Kidney (tissue), 14 donors: Measurements from ENCODE around the gene SOX1. TPM values are rescaled to one million over a fixed set of nuclear protein-coding genes. Genes with fewer than 3 reads are reported as not detected.
A peak's percentile ranks its signal among the peaks of the same experiment; 100 is the strongest.

Experiments
- DNase-seq, 5 donors: peaks; one replicate each; pipeline ENCODE4 v3.0.0-alpha.2; 2013 to 2020
- FAIRE-seq: peaks from 2 replicates; lab custom pipeline; 2012; peaks lifted over from hg19 to GRCh38; lab: Jason Lieb, UNC
- H3K27ac ChIP-seq, 2 donors: one replicate each; pipeline ENCODE4 v1.7.0; 2013; ENCODE audit warnings: low read depth in 2 of 2, low read length in 2 of 2, inconsistent platforms in 1 of 2
- H3K27me3 ChIP-seq: one replicate; pipeline ENCODE4 v1.7.1; 2013; ENCODE audit warnings: low read length, inconsistent platforms; ENCODE audit not compliant: control insufficient read depth, insufficient read depth
- H3K36me3 ChIP-seq, 3 donors: one replicate each; pipeline versions ENCODE4 v1.7.0 to v1.7.1; 2013; ENCODE audit warnings: low read length in 3 of 3, control low read depth in 1 of 3, inconsistent platforms in 1 of 3; ENCODE audit not compliant: insufficient read depth in 3 of 3, control insufficient read depth in 2 of 3
- H3K4me1 ChIP-seq, 3 donors: one replicate each; pipeline versions ENCODE4 v1.7.0 to v1.7.1; 2013; ENCODE audit warnings: low read length in 3 of 3, inconsistent platforms in 1 of 3, low read depth in 1 of 3; ENCODE audit not compliant: control insufficient read depth in 2 of 3, insufficient read depth in 2 of 3
- H3K4me3 ChIP-seq, 3 donors: one replicate each; pipeline versions ENCODE4 v1.7.0 to v1.8.1; 2013; ENCODE audit warnings: low read length in 3 of 3, control low read depth in 1 of 3, inconsistent platforms in 1 of 3
- H3K9ac ChIP-seq, 3 donors: one replicate each; pipeline versions ENCODE4 v1.7.0 to v1.7.1; 2013; ENCODE audit warnings: low read length in 3 of 3, control low read depth in 1 of 3, inconsistent platforms in 1 of 3
- H3K9me3 ChIP-seq, 3 donors: one replicate each; pipeline versions ENCODE4 v1.7.0 to v1.7.1; 2013; ENCODE audit warnings: low read length in 3 of 3, control low read depth in 1 of 3, inconsistent platforms in 1 of 3; ENCODE audit not compliant: control insufficient read depth in 2 of 3, insufficient read depth in 1 of 3
- intact Hi-C: fragments of 100-400 bp; cut with DNase I; formaldehyde crosslinking; loops from one replicate; pipeline ENCODE4 v1.11.1; 2022
- polyA plus RNA-seq: library from polyadenylated mRNA; stranded (reverse); fragments of 350-450 nt; fragmentation: Illumina TruSeq; extraction: RNeasy Lipid Tissue Mini Kit (QIAGEN cat#74804); gene quantifications from one replicate; pipeline ENCODE4 v1.2.3, GENCODE V29; 2014; ENCODE audit warnings: low read depth, low replicate concordance; ENCODE audit not compliant: insufficient read depth
- total RNA-seq: library from RNA; stranded (reverse); fragmentation: NEBNext Ultra II Directional; extraction: Animal tissue kit (Norgen Biotek cat#: 25700); gene quantifications from one replicate; pipeline ENCODE4 v1.2.1, GENCODE V29; 2021
- TF ChIP-seq, protein P1 (sequence below): IDR thresholded peaks from 3 replicates; pipeline ENCODE4 v1.5.1; 2012; ENCODE audit warnings: mild to moderate bottlenecking, moderate library complexity, borderline replicate concordance; ENCODE audit not compliant: insufficient read depth; ENCODE audit errors: extremely low read depth
- donor health status: control.
- donor health status: control.
- donor health status: control.
- donor health status: control.
- donor health status: control.
- donor health status: DM: yes; HTN: yes; CAD: no.
- donor health status: Normal renal cell carcinoma (clear cell type).

The SOX1 gene
- total and polyA plus RNA-seq, 2 donors from 2014 or later: not detected

DNA sequence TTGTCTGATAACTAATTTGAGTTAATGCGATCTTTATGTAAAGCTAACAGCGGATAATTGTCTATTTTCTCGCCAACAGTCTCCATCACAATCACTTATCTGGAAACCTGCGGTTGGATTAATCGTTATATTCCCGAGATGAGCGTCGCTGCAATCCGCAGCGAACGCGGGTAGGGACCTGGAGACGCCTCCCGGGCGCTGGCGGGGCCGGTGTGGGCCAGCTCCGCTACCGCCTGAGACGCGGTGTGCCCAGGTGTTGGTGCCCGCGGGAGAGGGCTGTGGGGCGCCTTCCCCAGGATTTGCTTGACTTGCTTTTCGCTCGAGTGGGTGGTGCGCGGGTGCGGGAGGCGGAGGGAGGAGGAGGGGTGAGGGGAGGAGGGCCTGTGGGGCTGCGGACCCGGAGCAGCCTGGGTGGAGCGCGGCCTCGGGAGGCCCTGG, 38.3 kb downstream of the SOX1 start:
- H3K9ac ChIP-seq: no peak overlapping the region
- H3K9me3 ChIP-seq: no peaks in the 10 kb centered on the region
- H3K36me3 ChIP-seq: no peaks in the 10 kb centered on the region
- TF ChIP-seq, protein P1, sequence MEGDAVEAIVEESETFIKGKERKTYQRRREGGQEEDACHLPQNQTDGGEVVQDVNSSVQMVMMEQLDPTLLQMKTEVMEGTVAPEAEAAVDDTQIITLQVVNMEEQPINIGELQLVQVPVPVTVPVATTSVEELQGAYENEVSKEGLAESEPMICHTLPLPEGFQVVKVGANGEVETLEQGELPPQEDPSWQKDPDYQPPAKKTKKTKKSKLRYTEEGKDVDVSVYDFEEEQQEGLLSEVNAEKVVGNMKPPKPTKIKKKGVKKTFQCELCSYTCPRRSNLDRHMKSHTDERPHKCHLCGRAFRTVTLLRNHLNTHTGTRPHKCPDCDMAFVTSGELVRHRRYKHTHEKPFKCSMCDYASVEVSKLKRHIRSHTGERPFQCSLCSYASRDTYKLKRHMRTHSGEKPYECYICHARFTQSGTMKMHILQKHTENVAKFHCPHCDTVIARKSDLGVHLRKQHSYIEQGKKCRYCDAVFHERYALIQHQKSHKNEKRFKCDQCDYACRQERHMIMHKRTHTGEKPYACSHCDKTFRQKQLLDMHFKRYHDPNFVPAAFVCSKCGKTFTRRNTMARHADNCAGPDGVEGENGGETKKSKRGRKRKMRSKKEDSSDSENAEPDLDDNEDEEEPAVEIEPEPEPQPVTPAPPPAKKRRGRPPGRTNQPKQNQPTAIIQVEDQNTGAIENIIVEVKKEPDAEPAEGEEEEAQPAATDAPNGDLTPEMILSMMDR: no peak
- DNase-seq (peak in 1 of 5 donors; percentile 59), FAIRE-seq (no peak)
- no peak overlapping the region for H3K27ac ChIP-seq
- H3K27me3 ChIP-seq: peaks cover 53% of the 10 kb centered on the region
- intact Hi-C loops: no loop called here
- no peak overlapping the region for H3K4me3 ChIP-seq
- H3K4me1 ChIP-seq: no peaks in the 10 kb centered on the region

DNA sequence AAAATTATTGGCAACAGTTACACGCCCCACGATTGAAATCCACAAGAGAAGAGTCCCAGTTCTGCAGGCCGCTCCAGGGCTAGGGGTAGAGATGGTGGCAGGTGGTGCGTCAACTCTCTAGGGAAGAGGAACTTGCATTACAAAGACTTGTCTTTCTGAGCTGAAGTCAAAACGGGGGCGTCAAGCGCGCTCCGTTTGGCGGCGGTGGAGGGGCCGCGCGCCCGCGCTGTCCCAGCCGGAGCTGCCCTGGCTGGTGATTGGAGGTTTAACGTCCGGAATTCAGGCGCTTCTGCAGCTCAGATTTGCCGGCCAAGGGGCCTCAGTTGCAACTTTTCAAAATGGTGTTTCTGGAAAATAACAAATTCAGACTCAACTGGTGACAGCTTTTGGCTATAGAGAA, 38.9 kb downstream of the SOX1 start:
- no peak overlapping the region for H3K4me3 ChIP-seq
- H3K27ac ChIP-seq: no peak overlapping the region
- FAIRE-seq (no peak), DNase-seq (peak in 1 of 5 donors; percentile 31)
- intact Hi-C loops: no loop called here
- H3K9ac ChIP-seq: no peak overlapping the region
- TF ChIP-seq, protein P1: no peak
- H3K36me3 ChIP-seq: no peaks in the 10 kb centered on the region
- H3K4me1 ChIP-seq: no peaks in the 10 kb centered on the region
- H3K27me3 ChIP-seq: peaks cover 57% of the 10 kb centered on the region
- no peaks in the 10 kb centered on the region for H3K9me3 ChIP-seq

DNA sequence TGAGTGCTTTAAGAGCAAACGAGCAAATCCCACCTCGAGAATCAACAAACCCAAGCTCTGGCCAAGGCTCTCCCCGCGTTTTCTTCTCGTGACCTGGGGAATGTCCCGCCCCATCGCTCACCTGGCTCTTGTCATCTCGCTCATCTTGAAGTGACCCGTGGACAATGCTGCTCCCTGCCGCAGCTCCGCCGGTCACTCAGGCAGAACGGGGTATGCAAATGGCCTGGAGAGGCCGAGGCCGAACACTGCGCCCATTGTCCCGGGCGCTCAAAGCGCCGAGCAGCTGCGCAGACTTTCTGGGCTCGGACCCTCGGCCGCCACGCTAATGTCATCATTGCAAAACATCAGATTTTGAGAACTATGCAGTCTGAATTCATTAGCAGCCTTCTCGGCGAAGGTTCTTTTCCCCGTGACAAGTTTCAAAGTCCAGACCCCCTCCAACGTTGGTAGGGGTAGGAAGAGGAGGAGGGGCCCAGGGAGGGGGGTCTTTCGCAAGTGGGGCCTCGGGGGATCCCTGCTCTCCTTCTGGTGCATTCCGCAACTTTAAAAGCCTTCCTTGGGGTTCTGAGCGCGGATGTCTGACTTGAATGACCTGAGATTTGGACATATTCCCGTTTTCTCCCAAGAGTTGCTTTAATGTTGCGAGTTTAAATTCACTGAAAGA, 39.7 kb downstream of the SOX1 start:
- TF ChIP-seq, protein P1: no peak
- no peak for FAIRE-seq
- DNase-seq: peak in 4 of 5 donors; percentile 59 to 66 (median 62)
- no peaks in the 10 kb centered on the region for H3K36me3 ChIP-seq
- H3K4me3 ChIP-seq: no peak overlapping the region
- no peak overlapping the region for H3K9ac ChIP-seq
- no peak overlapping the region for H3K27ac ChIP-seq
- intact Hi-C loops: no loop called here
- H3K27me3 ChIP-seq: peaks cover 60% of the 10 kb centered on the region
- no peaks in the 10 kb centered on the region for H3K4me1 ChIP-seq
- H3K9me3 ChIP-seq: no peaks in the 10 kb centered on the region
